ENCODE results near the gene SOSTDC1.
"Not testable (repeated sequence)": the region's sequence is repeated elsewhere in the genome, so short reads cannot be mapped to it uniquely, and the experiment has no call there.

SOSTDC1 gene

DNA sequence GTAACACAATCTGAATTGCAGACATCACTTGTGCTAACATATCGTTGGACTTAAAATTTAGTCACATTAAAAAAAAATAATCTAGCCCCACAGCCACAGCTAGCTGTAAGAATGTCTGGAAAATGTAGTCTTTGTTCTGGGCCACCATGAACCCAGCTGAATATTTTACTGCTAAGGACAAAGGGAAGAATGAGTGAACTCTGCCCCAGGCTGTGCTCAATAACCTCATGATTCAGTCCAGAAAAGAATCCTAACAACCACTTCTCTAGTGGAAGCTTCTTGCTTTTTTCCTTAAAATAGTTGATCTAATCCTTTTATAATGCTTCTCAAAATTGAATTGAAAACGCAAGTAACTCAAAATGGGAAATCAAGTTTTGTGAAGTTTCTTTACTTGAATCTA is 25.6 kb upstream of the SOSTDC1 start:
- Histone ChIP-seq H3K36me3 (ENCODE audit: insufficient read depth, low read length) (no peaks in the 10 kb centered on the region), H3K4me1 (ENCODE audit: insufficient read depth, low read length) (no peaks in the 10 kb centered on the region), H3K9me3 (ENCODE audit: control insufficient read depth, insufficient read depth, low read length) (no peaks in the 10 kb centered on the region), H3K9ac (ENCODE audit: low read depth, low read length) (no peak overlapping the region)

DNA sequence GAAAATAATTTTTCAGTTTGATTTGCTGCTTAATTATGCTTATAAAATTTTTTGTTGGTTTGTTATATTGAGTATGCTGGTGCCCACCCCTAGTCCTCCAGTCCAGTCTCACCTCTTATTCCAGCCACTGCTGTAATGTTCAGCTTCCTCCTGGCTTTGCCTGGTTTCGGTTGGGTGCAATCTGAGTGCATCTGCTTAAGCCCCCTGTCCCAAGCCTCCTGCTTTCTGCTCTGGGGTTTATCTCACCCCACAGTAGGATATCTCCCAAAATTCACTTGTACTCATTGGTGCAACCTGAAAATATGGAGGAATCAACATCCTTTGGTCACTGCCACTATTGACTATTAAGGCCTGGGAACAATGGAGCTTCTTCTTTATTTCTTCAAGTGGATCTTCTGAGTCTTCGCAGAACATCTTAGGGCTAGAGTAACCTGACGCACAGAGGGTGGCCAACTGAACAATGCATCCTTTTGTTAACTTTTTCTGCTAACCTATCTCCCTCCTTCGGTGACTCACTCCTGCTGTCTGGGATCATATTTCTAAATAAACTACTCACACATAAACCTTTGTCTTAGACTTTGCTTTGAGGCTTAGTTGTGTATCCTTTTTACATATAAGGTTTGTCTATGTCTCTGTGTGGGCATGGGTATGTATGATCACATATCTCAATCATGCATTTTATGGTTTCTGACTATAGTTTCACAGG is 19.1 kb upstream of the SOSTDC1 start:
- Histone ChIP-seq H3K9me3 (ENCODE audit: control insufficient read depth, insufficient read depth, low read length) (no peaks in the 10 kb centered on the region), H3K36me3 (ENCODE audit: insufficient read depth, low read length) (no peaks in the 10 kb centered on the region), H3K9ac (ENCODE audit: low read depth, low read length) (no peak overlapping the region), H3K4me1 (ENCODE audit: insufficient read depth, low read length) (peaks cover 4% of the 10 kb centered on the region)

DNA sequence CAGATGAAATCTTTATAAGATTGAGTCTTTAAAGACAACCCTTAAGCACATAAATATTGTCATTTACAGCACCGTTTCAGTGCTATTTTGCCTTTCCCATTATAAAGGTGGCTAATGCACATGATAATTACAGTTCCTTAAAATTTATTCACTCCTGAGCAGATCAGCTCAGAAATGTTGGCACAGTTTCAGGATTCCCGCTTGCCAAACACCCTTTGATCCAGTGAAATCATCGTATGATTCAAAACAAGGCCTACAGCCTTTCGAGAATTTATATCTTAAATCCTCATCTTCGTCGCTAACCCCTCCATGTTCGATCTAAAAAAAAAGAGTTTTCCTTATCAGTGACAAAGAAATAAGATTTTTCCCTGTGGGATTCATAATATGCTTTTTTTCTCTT is 14.1 kb upstream of the SOSTDC1 start:
- Histone ChIP-seq H3K9ac (ENCODE audit: low read depth, low read length) (no peak overlapping the region), H3K36me3 (ENCODE audit: insufficient read depth, low read length) (no peaks in the 10 kb centered on the region), H3K4me1 (ENCODE audit: insufficient read depth, low read length) (no peaks in the 10 kb centered on the region; the same call in 1 of the 2 replicates), H3K9me3 (ENCODE audit: control insufficient read depth, insufficient read depth, low read length) (no peaks in the 10 kb centered on the region)

DNA sequence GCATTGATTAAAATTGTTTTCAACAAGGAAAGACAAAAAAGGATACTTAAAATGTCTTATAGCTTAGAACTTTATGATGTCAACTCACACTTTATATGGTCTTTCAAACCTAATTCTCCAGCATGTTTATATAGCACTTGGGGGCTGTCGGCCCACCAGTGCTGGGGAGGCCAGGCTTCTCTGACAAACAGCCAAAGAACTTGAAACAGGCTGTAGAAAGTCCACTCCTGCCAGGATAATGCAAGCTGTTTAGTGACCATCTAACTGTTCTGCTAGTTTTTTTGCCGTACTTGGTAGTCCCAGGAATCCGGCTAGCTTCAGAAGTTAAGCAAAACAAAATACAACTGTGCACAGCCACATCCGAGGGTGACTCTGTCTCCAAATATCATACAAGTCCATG is 13.6 kb upstream of the SOSTDC1 start:
- no peak overlapping the region for H3K9ac ChIP-seq (ENCODE audit: low read depth, low read length)
- no peaks in the 10 kb centered on the region for H3K9me3 ChIP-seq (ENCODE audit: control insufficient read depth, insufficient read depth, low read length)
- H3K4me1 ChIP-seq (ENCODE audit: insufficient read depth, low read length) = no peaks in the 10 kb centered on the region
- H3K36me3 ChIP-seq (ENCODE audit: insufficient read depth, low read length) = no peaks in the 10 kb centered on the region

DNA sequence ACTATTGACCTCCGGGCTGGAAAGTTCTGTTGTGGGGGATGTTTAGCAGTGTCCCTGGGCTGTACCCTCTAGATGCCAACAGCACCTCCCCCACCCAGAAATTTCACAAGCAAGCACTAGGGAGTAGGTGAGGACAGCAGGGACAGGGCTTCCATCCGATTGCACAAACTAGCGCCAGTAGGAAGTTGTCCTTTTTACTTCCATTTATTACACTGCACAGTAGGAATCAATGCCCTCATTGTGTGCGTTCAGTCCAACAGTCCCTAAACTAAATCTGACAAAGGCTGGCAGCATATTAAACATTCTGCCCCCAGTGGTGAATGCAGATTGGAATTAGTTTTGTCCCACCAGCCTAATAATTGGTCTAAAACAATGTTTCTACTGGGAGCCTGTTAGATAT is 6.4 kb upstream of the SOSTDC1 start:
- Histone ChIP-seq H3K9ac (ENCODE audit: low read depth, low read length) (no peak overlapping the region), H3K36me3 (ENCODE audit: insufficient read depth, low read length) (no peaks in the 10 kb centered on the region), H3K9me3 (ENCODE audit: control insufficient read depth, insufficient read depth, low read length) (no peaks in the 10 kb centered on the region), H3K4me1 (ENCODE audit: insufficient read depth, low read length) (0 out of 2 replicates have a peak, but pooled peaks cover 8% of the 10 kb centered on the region)

DNA sequence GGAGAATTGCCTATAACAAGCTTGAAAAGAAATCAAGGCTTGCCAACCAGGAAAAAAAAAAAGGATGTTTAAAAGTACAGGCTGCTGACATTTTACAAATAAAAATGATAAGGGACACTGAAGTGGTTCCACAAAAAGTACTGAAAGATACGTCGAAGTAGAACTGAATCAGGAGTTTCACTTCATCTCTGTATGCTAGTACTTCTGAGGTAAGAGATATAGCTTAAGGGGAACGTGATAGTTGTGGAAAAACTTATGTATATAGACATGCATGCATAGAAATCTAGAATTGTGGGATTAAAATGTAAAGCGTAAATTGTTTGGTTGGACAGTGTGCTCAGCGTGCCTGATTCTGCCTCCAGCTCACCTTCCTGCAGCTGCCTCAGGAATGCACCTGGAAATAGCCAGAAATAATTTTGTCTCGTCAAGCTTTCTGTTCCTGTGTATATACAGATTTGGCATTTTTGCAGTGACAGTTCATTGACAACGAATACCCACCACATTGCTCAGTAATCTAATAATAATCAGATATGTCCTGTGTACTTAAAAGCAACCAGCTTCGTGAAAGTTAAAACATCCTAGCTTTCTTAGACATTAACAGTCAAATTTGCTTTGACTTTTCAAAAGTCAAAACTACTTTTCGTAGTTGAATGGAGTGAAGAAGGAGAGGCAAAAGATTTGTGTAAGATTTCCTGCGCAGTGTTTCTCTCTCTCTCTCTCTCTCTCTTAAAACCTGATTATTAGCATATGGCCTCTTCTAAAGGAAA is 1.4 kb downstream of the SOSTDC1 start:
- Histone ChIP-seq H3K9ac (ENCODE audit: low read depth, low read length) (no peak overlapping the region), H3K36me3 (ENCODE audit: insufficient read depth, low read length) (no peaks in the 10 kb centered on the region), H3K9me3 (ENCODE audit: control insufficient read depth, insufficient read depth, low read length) (no peaks in the 10 kb centered on the region), H3K4me1 (ENCODE audit: insufficient read depth, low read length) (peaks cover 15% of the 10 kb centered on the region; the same call in 1 of the 2 replicates)

DNA sequence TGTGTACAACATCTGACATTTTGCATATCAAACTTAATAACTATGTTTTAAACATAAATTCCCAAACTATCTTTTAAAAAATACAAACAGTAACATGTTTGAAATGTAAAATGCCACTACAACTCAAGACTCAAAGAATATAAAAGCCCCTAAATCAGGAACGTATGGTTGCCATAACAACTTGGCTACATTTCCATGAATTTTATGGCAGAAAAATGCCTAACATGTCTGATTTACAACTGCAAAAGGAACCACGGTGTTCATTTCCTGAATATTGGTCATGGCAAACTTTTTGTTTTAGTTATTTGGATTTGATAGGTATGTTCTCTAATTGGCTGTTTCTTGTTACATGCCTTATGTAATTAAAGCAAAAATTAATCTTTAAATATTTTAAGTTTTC is 2.0 kb downstream of the SOSTDC1 start:
- Histone ChIP-seq H3K9ac (ENCODE audit: low read depth, low read length) (no peak overlapping the region), H3K36me3 (ENCODE audit: insufficient read depth, low read length) (no peaks in the 10 kb centered on the region), H3K9me3 (ENCODE audit: control insufficient read depth, insufficient read depth, low read length) (no peaks in the 10 kb centered on the region), H3K4me1 (ENCODE audit: insufficient read depth, low read length) (peaks cover 15% of the 10 kb centered on the region; the same call in 1 of the 2 replicates)

DNA sequence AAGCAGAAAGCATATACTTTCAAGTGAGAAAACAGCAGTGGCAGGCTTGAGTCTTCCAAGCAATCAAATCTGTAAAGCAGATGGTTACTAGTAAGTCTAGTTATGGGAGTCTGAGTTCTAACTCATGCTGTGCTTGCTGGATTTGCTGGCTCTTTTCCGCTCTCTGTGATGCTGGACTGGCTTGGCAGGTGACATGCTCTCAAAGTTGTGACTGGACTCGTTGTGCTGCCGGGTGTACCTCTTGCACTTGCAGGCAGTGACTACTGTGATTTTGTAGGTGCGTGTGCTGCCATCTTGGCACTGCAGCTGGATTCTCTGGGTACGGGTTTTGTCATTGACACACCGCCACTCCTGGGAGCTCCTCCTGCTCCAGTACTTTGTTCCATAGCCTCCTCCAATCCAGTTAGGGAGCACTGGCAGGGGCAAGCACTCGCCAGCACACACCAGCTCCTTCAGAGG is 3.1 kb downstream of the SOSTDC1 start:
- H3K9me3 ChIP-seq (ENCODE audit: control insufficient read depth, insufficient read depth, low read length) = no peaks in the 10 kb centered on the region
- peaks cover 15% of the 10 kb centered on the region; the same call in 1 of the 2 replicates for H3K4me1 ChIP-seq (ENCODE audit: insufficient read depth, low read length)
- no peak overlapping the region for H3K9ac ChIP-seq (ENCODE audit: low read depth, low read length)
- H3K36me3 ChIP-seq (ENCODE audit: insufficient read depth, low read length) = no peaks in the 10 kb centered on the region

DNA sequence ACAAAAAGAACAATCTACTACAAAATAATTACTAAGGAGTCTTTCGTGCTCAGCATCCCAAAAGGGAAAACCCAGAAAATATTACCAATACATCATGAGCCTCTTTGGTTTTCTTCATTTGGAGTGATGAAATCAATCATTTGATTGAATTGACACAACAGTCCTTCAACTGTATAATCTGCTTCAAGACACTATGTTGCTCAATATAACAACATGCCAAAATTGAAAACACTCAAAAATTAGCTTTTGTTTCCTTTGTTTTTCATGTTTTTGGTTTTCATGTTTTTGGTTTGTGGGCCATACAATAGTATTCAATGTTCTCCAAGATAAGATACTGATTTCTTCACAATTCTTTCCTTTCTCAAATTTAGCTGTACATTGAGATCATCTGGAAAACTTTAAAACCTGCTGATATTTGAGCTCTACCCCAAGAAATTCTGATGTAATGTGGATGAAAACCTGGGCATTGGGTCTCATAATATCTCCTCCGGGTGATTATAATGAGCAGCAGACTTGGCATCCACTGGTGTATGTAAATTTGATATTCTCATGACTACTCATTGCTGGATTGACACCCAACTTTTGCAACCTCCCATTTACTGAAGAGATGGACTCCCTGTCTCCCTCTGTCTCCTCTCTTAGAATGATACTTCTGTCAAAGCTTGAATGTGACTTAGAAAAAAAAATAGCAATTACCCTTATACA is 4.6 kb downstream of the SOSTDC1 start:
- Histone ChIP-seq H3K9ac (ENCODE audit: low read depth, low read length) (no peak overlapping the region), H3K9me3 (ENCODE audit: control insufficient read depth, insufficient read depth, low read length) (no peaks in the 10 kb centered on the region), H3K36me3 (ENCODE audit: insufficient read depth, low read length) (no peaks in the 10 kb centered on the region), H3K4me1 (ENCODE audit: insufficient read depth, low read length) (peaks cover 15% of the 10 kb centered on the region; the same call in 1 of the 2 replicates)

DNA sequence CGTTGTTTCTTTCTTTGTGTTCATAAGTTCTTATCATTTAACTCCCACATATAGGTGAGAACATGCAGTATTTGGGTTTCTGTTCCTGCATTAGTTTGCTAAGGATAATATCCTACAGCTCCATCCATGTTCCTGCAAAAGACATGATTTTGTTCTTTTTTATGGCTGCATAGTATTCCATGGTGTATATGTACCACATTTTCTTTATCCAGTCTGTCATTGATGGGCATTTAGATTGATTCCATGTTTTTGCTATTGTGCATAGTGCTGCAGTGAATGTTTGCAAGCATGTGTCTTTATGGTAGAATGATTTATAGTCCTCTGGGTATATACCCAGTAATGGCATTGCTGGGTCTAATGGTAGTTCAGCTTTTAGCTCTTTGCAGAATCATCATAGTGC is 9.2 kb downstream of the SOSTDC1 start:
- H3K9me3 ChIP-seq (ENCODE audit: control insufficient read depth, insufficient read depth, low read length); H3K36me3 ChIP-seq (ENCODE audit: insufficient read depth, low read length); H3K9ac ChIP-seq (ENCODE audit: low read depth, low read length); H3K4me1 ChIP-seq (ENCODE audit: insufficient read depth, low read length): not testable (repeated sequence)

DNA sequence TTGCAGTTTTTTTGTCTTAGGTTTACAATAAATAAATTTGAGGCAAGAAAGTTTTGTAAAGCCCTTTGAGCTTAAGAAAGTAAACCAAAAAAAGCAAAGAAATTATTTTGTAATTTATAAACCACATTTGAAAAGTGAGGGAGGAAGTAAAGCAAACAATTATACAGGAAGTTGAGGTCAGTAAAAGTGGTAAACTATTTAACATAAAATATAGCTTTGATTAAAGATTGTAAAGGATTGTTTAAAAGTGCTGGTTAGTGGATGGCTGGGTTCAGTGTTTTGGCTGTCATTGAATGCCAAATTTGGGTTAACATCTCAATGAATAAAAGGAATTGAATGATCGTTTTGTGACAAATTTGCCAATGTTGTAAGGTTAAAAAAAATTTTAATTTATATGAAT is 9.9 kb downstream of the SOSTDC1 start:
- H3K9ac ChIP-seq (ENCODE audit: low read depth, low read length) = no peak overlapping the region

DNA sequence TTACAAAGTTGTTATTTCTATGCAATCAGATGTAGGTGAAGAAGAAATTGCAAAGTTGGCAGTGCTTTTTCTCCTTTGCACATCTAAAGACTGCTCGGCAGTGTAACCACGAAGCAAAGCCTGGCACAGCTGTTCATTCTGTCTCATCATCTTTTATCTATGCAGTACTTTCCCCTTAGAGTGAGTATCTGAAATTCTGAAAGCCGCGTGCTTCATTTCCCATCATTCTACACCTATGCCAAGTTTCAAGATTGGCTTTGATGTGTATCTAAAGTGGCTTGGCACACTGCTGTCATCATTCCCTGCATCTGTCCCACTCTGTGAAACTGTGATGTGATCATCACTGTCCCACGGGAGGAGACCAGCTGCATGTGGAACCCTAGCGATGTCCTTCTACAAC is 15.2 kb downstream of the SOSTDC1 start:
- H3K9me3 ChIP-seq (ENCODE audit: control insufficient read depth, insufficient read depth, low read length) = no peaks in the 10 kb centered on the region
- no peak overlapping the region for H3K9ac ChIP-seq (ENCODE audit: low read depth, low read length)
- H3K36me3 ChIP-seq (ENCODE audit: insufficient read depth, low read length) = no peaks in the 10 kb centered on the region
- no peaks in the 10 kb centered on the region for H3K4me1 ChIP-seq (ENCODE audit: insufficient read depth, low read length)

More for the DNA sequence above, 9.9 kb downstream of the SOSTDC1 start:
- Histone ChIP-seq H3K36me3 (ENCODE audit: insufficient read depth, low read length) (no peaks in the 10 kb centered on the region), H3K9me3 (ENCODE audit: control insufficient read depth, insufficient read depth, low read length) (no peaks in the 10 kb centered on the region), H3K4me1 (ENCODE audit: insufficient read depth, low read length) (no peaks in the 10 kb centered on the region)

DNA sequence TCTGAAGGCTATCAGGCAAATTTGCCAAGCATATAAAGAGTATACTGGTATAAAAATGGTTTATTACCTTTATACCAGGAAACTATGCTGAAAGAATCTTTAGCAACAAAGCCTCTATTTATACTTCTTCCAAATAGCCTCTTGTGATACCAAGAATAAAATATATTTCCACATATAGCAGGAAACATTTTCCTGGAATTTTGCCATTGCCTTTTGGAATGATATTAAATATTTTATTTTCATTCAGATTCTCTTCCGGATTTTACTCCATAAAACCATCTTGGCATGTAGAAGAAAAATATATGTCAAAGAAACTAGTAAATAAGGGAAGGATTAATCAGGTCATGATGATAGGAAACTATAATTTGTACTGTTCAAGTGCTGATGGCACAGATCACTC is 17.7 kb downstream of the SOSTDC1 start:
- no peaks in the 10 kb centered on the region for H3K4me1 ChIP-seq (ENCODE audit: insufficient read depth, low read length)
- no peak overlapping the region for H3K9ac ChIP-seq (ENCODE audit: low read depth, low read length)
- H3K9me3 ChIP-seq (ENCODE audit: control insufficient read depth, insufficient read depth, low read length) = no peaks in the 10 kb centered on the region
- H3K36me3 ChIP-seq (ENCODE audit: insufficient read depth, low read length) = no peaks in the 10 kb centered on the region

DNA sequence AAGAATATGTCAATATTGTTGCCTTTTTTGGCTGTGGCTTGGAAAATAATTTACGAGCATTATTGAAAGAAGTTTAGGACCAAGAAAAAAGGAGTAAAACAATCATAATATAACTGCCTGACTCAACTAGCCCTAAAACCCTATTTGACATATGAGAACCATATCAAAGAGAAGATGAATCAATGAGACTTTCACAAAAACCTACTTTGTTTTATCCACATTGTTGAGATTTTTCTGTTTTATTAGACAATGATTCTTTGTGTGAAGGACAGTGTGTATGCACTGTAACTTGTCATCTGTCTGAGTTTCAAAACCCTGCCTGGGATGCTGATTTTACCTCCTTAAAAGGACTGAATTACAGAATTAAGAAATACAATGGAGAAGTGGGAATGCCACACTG is 19.0 kb downstream of the SOSTDC1 start:
- Histone ChIP-seq H3K36me3 (ENCODE audit: insufficient read depth, low read length) (no peaks in the 10 kb centered on the region), H3K9ac (ENCODE audit: low read depth, low read length) (no peak overlapping the region), H3K4me1 (ENCODE audit: insufficient read depth, low read length) (no peaks in the 10 kb centered on the region), H3K9me3 (ENCODE audit: control insufficient read depth, insufficient read depth, low read length) (no peaks in the 10 kb centered on the region)

Measured in ES-I3 (cell line).